ENCODE results near the gene PPARG. TPM values are rescaled to one million over a fixed set of nuclear protein-coding genes. Genes with fewer than 3 reads are reported as not detected.

PPARG gene
- total RNA-seq, 1 experiment from 2014 or later: 71.6 TPM

GRCh38 chr3:12303534-12303933 is 14.7 kb downstream of the PPARG start:
- DNase-seq (ENCODE audit: low read depth, low spot score): no peak
- Histone ChIP-seq H3K9me2 (ENCODE audit: insufficient read depth) (no peaks in the 10 kb centered on the region), H3K9ac (ENCODE audit: low read length) (no peak overlapping the region), H4K20me1 (ENCODE audit: insufficient read depth) (no peaks in the 10 kb centered on the region), H3K4me3 (replicated peaks in 1 of 2; ENCODE audit: low read depth in 1 of 2, low read length in 2 of 2) (no peak overlapping the region), H3K36me3 (ENCODE audit: control insufficient read depth in 1 of 2, insufficient read depth in 2 of 2, low read length in 2 of 2) (no peaks in the 10 kb centered on the region), H3K27me3 (ENCODE audit: insufficient read depth, low read length) (no peaks in the 10 kb centered on the region), H2AFZ (ENCODE audit: low read depth, low read length, poor library complexity, severe bottlenecking) (no peak overlapping the region), H3K27ac (ENCODE audit: low read depth, low read length) (no peak overlapping the region), H3K79me2 (ENCODE audit: insufficient read depth, low read length) (peaks cover 19% of the 10 kb centered on the region), H3K4me1 (ENCODE audit: control insufficient read depth in 1 of 2, insufficient read depth in 2 of 2, low read length in 2 of 2) (peaks cover 32 to 85% of the 10 kb centered on the region in 2 experiments), H3K9me3 (ENCODE audit: control insufficient read depth in 1 of 2, insufficient read depth in 1 of 2, low read depth in 1 of 2, low read length in 2 of 2) (no peaks in the 10 kb centered on the region), H3K4me2 (ENCODE audit: low read length) (peak overlapping the region; percentile 22)
- intact Hi-C loops (cut with micrococcal nuclease): loop anchor here (5.0 kb wide), 1 partner anchor 111 kb away; no protein-coding TSS in a partner anchor
- ChIA-PET RAD21 (ENCODE audit: low non-redundant PET in 1 of 2, low total read pairs in 2 of 2, uncharacterized antibody in 2 of 2, unreplicated experiment in 2 of 2) (no interaction called here), POLR2A (no interaction called here), CTCF (no interaction called here)
- TF ChIP-seq ATF3 (IDR thresholded peaks at IDR 0.05) (no peak), EZH2phosphoT487 (IDR thresholded peaks at IDR 0.05; ENCODE audit: borderline replicate concordance) (no peak), SIN3A (IDR thresholded peaks at IDR 0.05; ENCODE audit: low read depth) (no peak), YY1 (IDR thresholded peaks at IDR 0.05; ENCODE audit: extremely low read depth, insufficient replicate concordance, low read depth, low read length) (no peak), ZNF274 (IDR thresholded peaks at IDR 0.05; ENCODE audit: low read depth, low read length) (no peak), CBX3 (IDR thresholded peaks at IDR 0.05; ENCODE audit: low read depth) (no peak), EZH2 (IDR thresholded peaks at IDR 0.05) (no peak), ZFX (IDR thresholded peaks at IDR 0.05) (no peak)
- no peak for ATAC-seq
- BruUV-seq (replicated peaks): no TSS peak

- intact Hi-C loops (cut with micrococcal nuclease): loop anchor here (5.0 kb wide), 1 partner anchor 112 kb away; no protein-coding TSS in a partner anchor
- Histone ChIP-seq H3K36me3 (ENCODE audit: control insufficient read depth in 1 of 2, insufficient read depth in 2 of 2, low read length in 2 of 2) (no peaks in the 10 kb centered on the region), H3K79me2 (ENCODE audit: insufficient read depth, low read length) (peaks cover 19% of the 10 kb centered on the region), H3K4me2 (ENCODE audit: low read length) (0 out of 2 replicates have a peak overlapping the region, but pooled peaks have one; percentile 22), H4K20me1 (ENCODE audit: insufficient read depth) (no peaks in the 10 kb centered on the region), H3K4me1 (ENCODE audit: control insufficient read depth in 1 of 2, insufficient read depth in 2 of 2, low read length in 2 of 2) (peaks cover 37 to 87% of the 10 kb centered on the region in 2 experiments), H3K9ac (ENCODE audit: low read length) (no peak overlapping the region), H3K4me3 (replicated peaks in 1 of 2; ENCODE audit: low read depth in 1 of 2, low read length in 2 of 2) (no peak overlapping the region), H3K27me3 (ENCODE audit: insufficient read depth, low read length) (no peaks in the 10 kb centered on the region), H3K27ac (ENCODE audit: low read depth, low read length) (no peak overlapping the region), H3K9me3 (ENCODE audit: control insufficient read depth in 1 of 2, insufficient read depth in 1 of 2, low read depth in 1 of 2, low read length in 2 of 2) (no peaks in the 10 kb centered on the region), H2AFZ (ENCODE audit: low read depth, low read length, poor library complexity, severe bottlenecking) (no peak overlapping the region), H3K9me2 (ENCODE audit: insufficient read depth) (no peaks in the 10 kb centered on the region)
- ATAC-seq: no peak
- no peak for DNase-seq (ENCODE audit: low read depth, low spot score)
- RAD21 ChIA-PET (ENCODE audit: low non-redundant PET in 1 of 2, low total read pairs in 2 of 2, uncharacterized antibody in 2 of 2, unreplicated experiment in 2 of 2): no interaction called here
- POLR2A ChIA-PET: no interaction called here
- CTCF ChIA-PET: no interaction called here
- no TSS peak for BruUV-seq (replicated peaks)
- TF ChIP-seq FOSL1 (IDR thresholded peaks at IDR 0.05; ENCODE audit: low read depth) (no peak), ELF1 (IDR thresholded peaks at IDR 0.05; ENCODE audit: borderline replicate concordance, low read depth) (no peak), SRF (IDR thresholded peaks at IDR 0.05; ENCODE audit: low read depth) (no peak), SP1 (IDR thresholded peaks at IDR 0.05; ENCODE audit: low read depth) (no peak), MAX (IDR thresholded peaks at IDR 0.05) (no peak), EGR1 (IDR thresholded peaks at IDR 0.05; ENCODE audit: low read depth) (no peak), ZFX (IDR thresholded peaks at IDR 0.05) (no peak), JUND (IDR thresholded peaks at IDR 0.05) (no peak), CTCF (IDR thresholded peaks at IDR 0.05 in 2 of 3, conservative IDR thresholded peaks at IDR 0.05 in 1 of 3; ENCODE audit: borderline replicate concordance in 1 of 3, insufficient read depth in 1 of 3, low read depth in 2 of 3, low read length in 2 of 3) (no peak), ZNF274 (IDR thresholded peaks at IDR 0.05; ENCODE audit: low read depth, low read length) (no peak), RAD21 (IDR thresholded peaks at IDR 0.05; ENCODE audit: low read depth) (no peak), CEBPB (IDR thresholded peaks at IDR 0.05; ENCODE audit: low read depth) (no peak), SIN3A (IDR thresholded peaks at IDR 0.05; ENCODE audit: low read depth) (no peak), EZH2phosphoT487 (IDR thresholded peaks at IDR 0.05; ENCODE audit: borderline replicate concordance) (no peak), POLR2AphosphoS5 (IDR thresholded peaks at IDR 0.05; ENCODE audit: low read depth, low read length) (no peak), EZH2 (IDR thresholded peaks at IDR 0.05) (no peak), TCF7L2 (IDR thresholded peaks at IDR 0.05; ENCODE audit: borderline replicate concordance, extremely low read depth, insufficient read depth, insufficient read length) (no peak)
These were observed 15.1 kb downstream of the PPARG start for GRCh38 chr3:12303993-12304392.
